Glutamatergic neuron (in vitro differentiated cells): ENCODE measurements around the gene CFAP92. TPM values are rescaled to one million over a fixed set of nuclear protein-coding genes. Genes with fewer than 3 reads are reported as not detected.

Experiments used
- DNase-seq: peaks from one replicate; pipeline ENCODE4 v3.0.0; 2022
- H3K27ac Mint-ChIP-seq: one replicate; pipeline ENCODE4 v1.8.0; 2020; ENCODE audit warnings: mild to moderate bottlenecking, mixed read lengths, inconsistent platforms; ENCODE audit not compliant: unreplicated experiment
- H3K27me3 Mint-ChIP-seq: one replicate; pipeline ENCODE4 v1.8.0; 2020; ENCODE audit warnings: mild to moderate bottlenecking, moderate library complexity, mixed read lengths, inconsistent platforms; ENCODE audit not compliant: unreplicated experiment
- H3K36me3 Mint-ChIP-seq: one replicate; pipeline ENCODE4 v1.8.0; 2020; ENCODE audit warnings: mild to moderate bottlenecking, mixed read lengths, inconsistent platforms; ENCODE audit not compliant: unreplicated experiment
- H3K4me1 Mint-ChIP-seq: one replicate; pipeline ENCODE4 v1.8.0; 2020; ENCODE audit warnings: mild to moderate bottlenecking, low read depth, mixed read lengths, inconsistent platforms; ENCODE audit not compliant: unreplicated experiment
- H3K4me3 Mint-ChIP-seq: one replicate; pipeline ENCODE4 v1.8.0; 2020; ENCODE audit warnings: mild to moderate bottlenecking, mixed read lengths, inconsistent platforms; ENCODE audit not compliant: unreplicated experiment
- H3K9me3 Mint-ChIP-seq: one replicate; pipeline ENCODE4 v1.8.0; 2020; ENCODE audit warnings: mild to moderate bottlenecking, moderate library complexity, mixed read lengths, inconsistent platforms; ENCODE audit not compliant: unreplicated experiment
- CTCF ChIP-seq: fragments of 200-600 bp; sonication (generic); IDR thresholded peaks from one replicate; pipeline ENCODE4 v1.5.0; 2021; ENCODE audit not compliant: partially characterized antibody, unreplicated experiment
- total RNA-seq: library from RNA; stranded (reverse); fragmentation: NEBNext Ultra II Directional; extraction: Animal tissue kit (Norgen Biotek cat#: 25700); gene quantifications from one replicate; pipeline ENCODE4 v1.2.1, GENCODE V29; 2021; ENCODE audit not compliant: unreplicated experiment

CFAP92 gene
- total RNA-seq, 1 donor from 2014 or later = 0.15 TPM

- H3K9me3 Mint-ChIP-seq = peaks cover 2% of the 10 kb centered on the region
- no peak overlapping the region for H3K4me3 Mint-ChIP-seq
- no peak overlapping the region for H3K27ac Mint-ChIP-seq
- H3K27me3 Mint-ChIP-seq = peaks cover 26% of the 10 kb centered on the region
- no peak for TF ChIP-seq CTCF
- peak; percentile 68 for DNase-seq
- peaks cover 8% of the 10 kb centered on the region for H3K4me1 Mint-ChIP-seq
- peaks cover 6% of the 10 kb centered on the region for H3K36me3 Mint-ChIP-seq
Measured at GRCh38 chr3:129003578-129004112, 9.8 kb upstream of the CFAP92 start.

- Mint-ChIP-seq H3K4me1 (peaks cover 11% of the 10 kb centered on the region), H3K27ac (peak overlapping the region; percentile 43), H3K27me3 (peaks cover 26% of the 10 kb centered on the region), H3K4me3 (peak overlapping the region; percentile 74), H3K36me3 (peaks cover 6% of the 10 kb centered on the region), H3K9me3 (peaks cover 2% of the 10 kb centered on the region)
- TF ChIP-seq CTCF = no peak
- no peak for DNase-seq
Measured at GRCh38 chr3:129002573-129003569, 9.0 kb upstream of the CFAP92 start.

- Mint-ChIP-seq H3K4me3 (peak overlapping the region; percentile 74), H3K9me3 (peaks cover 2% of the 10 kb centered on the region), H3K27ac (no peak overlapping the region), H3K36me3 (peaks cover 11% of the 10 kb centered on the region), H3K4me1 (peaks cover 11% of the 10 kb centered on the region), H3K27me3 (peaks cover 26% of the 10 kb centered on the region)
- TF ChIP-seq CTCF = no peak
- peak; percentile 68 for DNase-seq
Measured at GRCh38 chr3:129001806-129002572, 8.1 kb upstream of the CFAP92 start.

- no peak within 1 kb of the TSS for H3K27ac Mint-ChIP-seq
- H3K4me3 Mint-ChIP-seq = peak within 1 kb of the TSS; percentile 64
- DNase-seq = peak; percentile 53
- H3K36me3 Mint-ChIP-seq = peaks cover 11% of the 10 kb centered on the region
- H3K27me3 Mint-ChIP-seq = peaks cover 24% of the 10 kb centered on the region
- peaks cover 2% of the 10 kb centered on the region for H3K9me3 Mint-ChIP-seq
- TF ChIP-seq CTCF = no peak
- peaks cover 11% of the 10 kb centered on the region for H3K4me1 Mint-ChIP-seq
Measured at GRCh38 chr3:129001101-129001805, 7.4 kb upstream of the CFAP92 start, which contains the start of gene EFCC1. EFCC1 (plus strand) TSS chr3:129001304; CDS start chr3:129001629, 325 bp downstream.
